H1 (cell line): Measurements from ENCODE around the gene SMARCA4. TPM values are rescaled to one million over a fixed set of nuclear protein-coding genes. Genes with fewer than 3 reads are reported as not detected.

Experiments used
- CTCF ChIA-PET: fragments of 300-600 bp; sonication (Branson Sonifier 250); formaldehyde crosslinking; loops from one replicate; lab custom pipeline; 2021; ENCODE audit not compliant: partially characterized antibody; lab: Charles Lee
- POLR2A ChIA-PET: fragments of 300-600 bp; sonication (Branson Sonifier 250); formaldehyde crosslinking; loops from one replicate; lab custom pipeline; 2021; ENCODE audit warnings: inconsistent platforms; ENCODE audit not compliant: partially characterized antibody; lab: Charles Lee
- DNase-seq, 2 experiments: peaks; one replicate each; pipeline versions ENCODE4 v3.0.0 to v3.0.0-alpha.2; 2010 to 2022; ENCODE audit warnings: low spot score in 2 of 2, low read depth in 1 of 2, mixed read lengths in 1 of 2
- FAIRE-seq: peaks from 2 replicates; lab custom pipeline; 2011; peaks lifted over from hg19 to GRCh38; lab: Jason Lieb, UNC
- H2AFZ ChIP-seq: 2 replicates; pipeline ENCODE4 v1.8.1; 2012; ENCODE audit warnings: low read length, inconsistent platforms
- H2AK5ac ChIP-seq: 2 replicates; pipeline ENCODE4 v1.6.1; 2013; ENCODE audit warnings: low read depth, low read length
- H2BK120ac ChIP-seq: replicated peaks from 2 replicates; pipeline ENCODE3; 2013; ENCODE audit warnings: low read depth, low read length, inconsistent platforms
- H2BK12ac ChIP-seq: 2 replicates; pipeline ENCODE4 v1.6.1; 2013; ENCODE audit warnings: low read depth, low read length
- H2BK15ac ChIP-seq: 2 replicates; pipeline ENCODE4 v1.6.1; 2013; ENCODE audit warnings: low read length
- H2BK20ac ChIP-seq: 2 replicates; pipeline ENCODE4 v1.6.1; 2013; ENCODE audit warnings: low read length
- H2BK5ac ChIP-seq: 2 replicates; pipeline ENCODE4 v1.6.1; 2013; ENCODE audit warnings: low read depth, low read length
- H3K14ac ChIP-seq: 2 replicates; pipeline ENCODE4 v1.6.1; 2013; ENCODE audit warnings: inconsistent platforms; ENCODE audit not compliant: insufficient read length
- H3K18ac ChIP-seq: 2 replicates; pipeline ENCODE4 v1.6.1; 2013; ENCODE audit warnings: low read length; ENCODE audit errors: extremely low read depth
- H3K23ac ChIP-seq: 2 replicates; pipeline ENCODE4 v1.6.1; 2013; ENCODE audit warnings: inconsistent platforms; ENCODE audit not compliant: insufficient read length
- H3K23me2 ChIP-seq: 2 replicates; pipeline ENCODE4 v1.6.1; 2013; ENCODE audit warnings: low read depth, low read length
- H3K27ac ChIP-seq: 2 replicates; pipeline ENCODE4 v1.6.1; 2011; ENCODE audit warnings: low read depth, low read length, inconsistent platforms
- H3K27me3 ChIP-seq, 4 experiments: replicated peaks in 1 of 4; 1 replicate in 1 of 4; 2 replicates in 3 of 4; pipeline versions ENCODE4 v1.6.1 to v1.8.1; 2011 to 2013; ENCODE audit warnings: low read length in 3 of 4, mild to moderate bottlenecking in 3 of 4, inconsistent platforms in 2 of 4, mixed read lengths in 2 of 4, moderate library complexity in 1 of 4; ENCODE audit not compliant: control insufficient read depth in 3 of 4, insufficient read depth in 3 of 4; ENCODE audit errors: extremely low read depth in 1 of 4
- H3K36me3 ChIP-seq, 4 experiments: 2 replicates each; pipeline versions ENCODE4 v1.6.1 to v1.8.1; 2011 to 2013; ENCODE audit warnings: mild to moderate bottlenecking in 4 of 4, low read length in 3 of 4, moderate library complexity in 2 of 4, control low read depth in 1 of 4, inconsistent platforms in 1 of 4; ENCODE audit not compliant: insufficient read depth in 4 of 4, control insufficient read depth in 2 of 4
- H3K4ac ChIP-seq: replicated peaks from 2 replicates; pipeline ENCODE3; 2013; ENCODE audit warnings: low read length, low read depth, mixed read lengths, inconsistent platforms; ENCODE audit not compliant: insufficient read length
- H3K4me1 ChIP-seq, 4 experiments: replicated peaks in 1 of 4; 1 replicate in 1 of 4; 2 replicates in 3 of 4; pipeline versions ENCODE4 v1.6.1 to v1.8.1; 2011 to 2013; ENCODE audit warnings: low read length in 3 of 4, inconsistent platforms in 2 of 4, mixed read lengths in 1 of 4; ENCODE audit not compliant: insufficient read depth in 4 of 4, control insufficient read depth in 3 of 4
- H3K4me2 ChIP-seq, 2 experiments: 2 replicates each; pipeline versions ENCODE4 v1.6.1 to v1.8.1; 2011 to 2013; ENCODE audit warnings: low read depth in 2 of 2, low read length in 2 of 2, control low read depth in 1 of 2, inconsistent platforms in 1 of 2, mild to moderate bottlenecking in 1 of 2; ENCODE audit not compliant: insufficient read depth in 1 of 2
- H3K4me3 ChIP-seq, 4 experiments: fragments of 200-600, 300-600 bp in 1 of 4; sonication (generic), shearing (Covaris generic), sonication (Bioruptor Twin) in 1 of 4; 2 replicates each; pipeline versions ENCODE4 v1.5.1 to v1.8.1; 2011 to 2016; ENCODE audit warnings: low read length in 4 of 4, low read depth in 3 of 4, control low read depth in 2 of 4, inconsistent platforms in 2 of 4, mild to moderate bottlenecking in 2 of 4, mixed read lengths in 1 of 4, moderate library complexity in 1 of 4; ENCODE audit not compliant: insufficient read depth in 2 of 4; ENCODE audit errors: extremely low read depth in 1 of 4
- H3K56ac ChIP-seq: replicated peaks from 2 replicates; pipeline ENCODE3; 2013; ENCODE audit warnings: low read depth, mild to moderate bottlenecking, mixed read lengths, low read length, inconsistent platforms; ENCODE audit not compliant: insufficient read length
- H3K79me1 ChIP-seq: 2 replicates; pipeline ENCODE4 v1.6.1; 2013; ENCODE audit warnings: low read depth, low read length, control low read depth
- H3K79me2 ChIP-seq, 2 experiments: 2 replicates each; pipeline versions ENCODE4 v1.6.1 to v1.8.1; 2012 to 2013; ENCODE audit warnings: low read length in 2 of 2, mild to moderate bottlenecking in 2 of 2, inconsistent platforms in 1 of 2; ENCODE audit not compliant: insufficient read depth in 2 of 2, control insufficient read depth in 1 of 2
- H3K9ac ChIP-seq, 4 experiments: replicated peaks in 1 of 4; 1 replicate in 1 of 4; 2 replicates in 3 of 4; pipeline versions ENCODE4 v1.6.1 to v1.8.1; 2011 to 2013; ENCODE audit warnings: low read depth in 3 of 4, low read length in 3 of 4, control low read depth in 2 of 4, mild to moderate bottlenecking in 2 of 4, moderate library complexity in 2 of 4, inconsistent platforms in 1 of 4; ENCODE audit errors: extremely low read depth in 1 of 4
- H3K9me3 ChIP-seq, 2 experiments: 2 replicates each; pipeline versions ENCODE4 v1.6.1 to v1.8.1; 2012 to 2013; ENCODE audit warnings: mild to moderate bottlenecking in 2 of 2, moderate library complexity in 2 of 2, control low read depth in 1 of 2, inconsistent platforms in 1 of 2, low read depth in 1 of 2, low read length in 1 of 2, mixed read lengths in 1 of 2; ENCODE audit not compliant: insufficient read depth in 2 of 2
- H4K20me1 ChIP-seq, 2 experiments: replicated peaks in 1 of 2; 2 replicates each; pipeline versions ENCODE3 to v1.8.1; 2011 to 2013; ENCODE audit warnings: inconsistent platforms in 2 of 2, low read length in 2 of 2, mild to moderate bottlenecking in 1 of 2; ENCODE audit not compliant: insufficient read depth in 2 of 2, control insufficient read depth in 1 of 2
- H4K5ac ChIP-seq: 2 replicates; pipeline ENCODE4 v1.6.1; 2013; ENCODE audit warnings: low read length, low read depth, mixed read lengths, inconsistent platforms; ENCODE audit not compliant: insufficient read length
- H4K8ac ChIP-seq: 2 replicates; pipeline ENCODE4 v1.8.0; 2013; ENCODE audit warnings: mild to moderate bottlenecking, moderate library complexity, low read length, inconsistent platforms; ENCODE audit not compliant: insufficient read depth; ENCODE audit errors: extremely low read depth
- H4K91ac ChIP-seq: replicated peaks from 2 replicates; pipeline ENCODE3; 2013; ENCODE audit warnings: low read length, mixed read lengths, inconsistent platforms; ENCODE audit not compliant: insufficient read length
- E2F6 ChIP-seq: IDR thresholded peaks from 2 replicates; pipeline ENCODE4 v1.6.1; 2012; ENCODE audit warnings: inconsistent platforms
- JUND ChIP-seq: IDR thresholded peaks from 2 replicates; pipeline ENCODE4 v1.6.1; 2011; ENCODE audit warnings: mild to moderate bottlenecking, improper control_type of control experiment, low read length
- MAFK ChIP-seq: IDR thresholded peaks from 2 replicates; pipeline ENCODE4 v1.6.1; 2012; ENCODE audit warnings: low read depth, mild to moderate bottlenecking, improper control_type of control experiment, low read length
- NANOG ChIP-seq: IDR thresholded peaks from 2 replicates; pipeline ENCODE4 v1.6.1; 2011; ENCODE audit warnings: low read length, low read depth, mild to moderate bottlenecking, inconsistent platforms; ENCODE audit not compliant: insufficient read depth, poor library complexity, severe bottlenecking
- RNF2 ChIP-seq: fragments of 200-900, 300-1000 bp; sonication (generic); IDR thresholded peaks from 2 replicates; pipeline ENCODE4 v1.7.1; 2016; ENCODE audit warnings: borderline replicate concordance, low read depth, mild to moderate bottlenecking, antibody characterized with exemption, low read length; ENCODE audit not compliant: poor library complexity, severe bottlenecking; ENCODE audit errors: missing control alignments
- SAP30 ChIP-seq: fragments of 300-600 bp; sonication (generic); IDR thresholded peaks from 2 replicates; pipeline ENCODE4 v1.7.1; 2012; ENCODE audit warnings: low read length, moderate library complexity, mild to moderate bottlenecking, inconsistent platforms; ENCODE audit not compliant: insufficient read depth, insufficient replicate concordance
- SP1 ChIP-seq: IDR thresholded peaks from 2 replicates; pipeline ENCODE4 v1.6.1; 2011; ENCODE audit warnings: low read depth, low read length
- TAF1 ChIP-seq: IDR thresholded peaks from 2 replicates; pipeline ENCODE4 v1.6.1; 2011; ENCODE audit warnings: mild to moderate bottlenecking, low read depth, low read length
- TEAD4 ChIP-seq: IDR thresholded peaks from 2 replicates; pipeline ENCODE4 v1.6.1; 2012; ENCODE audit warnings: low read depth, low read length, inconsistent platforms, mixed read lengths
- YY1 ChIP-seq: IDR thresholded peaks from 2 replicates; pipeline ENCODE4 v1.6.1; 2011; ENCODE audit warnings: low read depth, mild to moderate bottlenecking, low read length
- WGBS, 2 experiments: shearing (Covaris generic) in 1 of 2; methylation state at CpG; one replicate each; pipeline versions ENCODE4 v1.1.6 to v1.1.7; 2013 to 2015; ENCODE audit warnings: low lambda C conversion rate in 2 of 2, mixed read lengths in 2 of 2, inconsistent platforms in 1 of 2, low coverage in 1 of 2, missing lambda C conversion rate in 1 of 2; ENCODE audit not compliant: insufficient replicate concordance in 2 of 2, insufficient coverage in 1 of 2, insufficient read length in 1 of 2; ENCODE audit errors: extremely low coverage in 1 of 2, missing lambda C conversion rate in 1 of 2; 5-methylcytosine and 5-hydroxymethylcytosine counted together
- polyA plus RNA-seq, 7 experiments: library from polyadenylated mRNA; depleted of rRNA in 3 of 7; stranded (reverse) in 5 of 7; unstranded in 2 of 7; fragments of >200 nt in 5 of 7; fragments of 200-250 nt in 2 of 7; gene quantifications; 1 replicate in 5 of 7; 2 replicates in 1 of 7; 4 replicates in 1 of 7; pipeline versions ENCODE4 v1.2.1 to v1.2.3, GENCODE V29; 2011 to 2013; ENCODE audit warnings: missing spikeins in 2 of 7, mixed read lengths in 2 of 7
- total RNA-seq: library from RNA; stranded (reverse); fragmentation: NEBNext Ultra II Directional; extraction: Animal tissue kit (Norgen Biotek cat#: 25700); gene quantifications from 2 replicates; pipeline ENCODE4 v1.2.1, GENCODE V29; 2021

Gene SMARCA4
- total and polyA plus RNA-seq, 2 of the 8 experiments (the other 6 are each of a cell fraction or from before 2014, with no cell fraction given), result 86.4 to 263 TPM

GRCh38 chr19:11078893-11079292 lies 118.1 kb downstream of the SMARCA4 start:
- CTCF ChIA-PET, result no interaction called here
- FAIRE-seq, result no peak

More at GRCh38 chr19:11078893-11079292, 118.1 kb downstream of the SMARCA4 start:
- no peak overlapping the region for H3K4ac ChIP-seq
- no peak overlapping the region for H4K91ac ChIP-seq
- H4K5ac ChIP-seq, result no peak overlapping the region
- H3K9me3 ChIP-seq, result no peaks in the 10 kb centered on the region
- H2BK12ac ChIP-seq, result no peak overlapping the region
- H3K18ac ChIP-seq, result no peak overlapping the region
- no peak overlapping the region for H3K4me3 ChIP-seq
- H4K20me1 ChIP-seq, result no peaks in the 10 kb centered on the region
- no peaks in the 10 kb centered on the region for H3K27me3 ChIP-seq
- no peak overlapping the region for H3K4me2 ChIP-seq
- H3K27ac ChIP-seq, result no peak overlapping the region
- no peak overlapping the region for H2AFZ ChIP-seq
- TF ChIP-seq TAF1 (no peak), YY1 (no peak), E2F6 (no peak), RNF2 (no peak), TEAD4 (no peak), NANOG (no peak), SAP30 (no peak), JUND (no peak), MAFK (no peak), SP1 (no peak)
- no peaks in the 10 kb centered on the region for H3K79me1 ChIP-seq
- no peak overlapping the region for H3K14ac ChIP-seq
- no peaks in the 10 kb centered on the region for H3K4me1 ChIP-seq
- no peak overlapping the region for H3K56ac ChIP-seq
- H2BK20ac ChIP-seq, result no peak overlapping the region
- H2BK15ac ChIP-seq, result no peak overlapping the region
- no peak overlapping the region for H3K23ac ChIP-seq
- POLR2A ChIA-PET, result interaction anchor here (1.0 to 1.6 kb wide), 2 partner anchors 9 to 12 kb away, joined by 3 to 4 read pairs; no protein-coding TSS in a partner anchor
- no peak overlapping the region for H2BK120ac ChIP-seq
- no peak overlapping the region for H3K9ac ChIP-seq
- H4K8ac ChIP-seq, result peak overlapping the region; percentile 9; the same call in 1 of the 2 replicates
- no peaks in the 10 kb centered on the region for H3K23me2 ChIP-seq
- no peaks in the 10 kb centered on the region for H3K36me3 ChIP-seq
- WGBS, 2 experiments, result 92% methylated on average over 11 of the region's 11 CpGs; no CpG with 5 or more reads in 1 of the 2 experiments
- no peak for DNase-seq
- H2AK5ac ChIP-seq, result no peak overlapping the region
- H3K79me2 ChIP-seq, result no peaks in the 10 kb centered on the region
- no peak overlapping the region for H2BK5ac ChIP-seq
